ENCODE data around the gene MBLAC2. TPM values are rescaled to one million over a fixed set of nuclear protein-coding genes. Genes with fewer than 3 reads are reported as not detected.

The MBLAC2 gene
- total RNA-seq, 1 experiment from 2014 or later = 18.0 TPM

GRCh38 chr5:90438100-90438499 lies 36.5 kb downstream of the MBLAC2 start:
- peak; percentile 26 for DNase-seq
- Histone ChIP-seq H2AFZ (ENCODE audit: low read length) (no peak overlapping the region), H3K4me2 (ENCODE audit: low read depth, low read length, poor library complexity, severe bottlenecking) (no peak overlapping the region), H3K4me1 (ENCODE audit: low read length) (peaks cover 12% of the 10 kb centered on the region), H3K9ac (ENCODE audit: low read length) (no peak overlapping the region), H3K79me2 (ENCODE audit: low read length) (no peaks in the 10 kb centered on the region), H3K9me2 (replicated peaks; ENCODE audit: insufficient read depth, low read length) (no peaks in the 10 kb centered on the region), H3K9me3 (ENCODE audit: low read length) (no peaks in the 10 kb centered on the region), H3K27ac (ENCODE audit: low read length) (no peak overlapping the region), H3K27me3 (ENCODE audit: low read length) (no peaks in the 10 kb centered on the region), H4K20me1 (ENCODE audit: insufficient read depth, low read depth, low read length) (no peaks in the 10 kb centered on the region), H3K36me3 (ENCODE audit: insufficient read depth, low read length) (no peaks in the 10 kb centered on the region), H3K4me3 (ENCODE audit: low read length) (no peak overlapping the region)

- Histone ChIP-seq H3K9me3 (ENCODE audit: low read length) (no peaks in the 10 kb centered on the region), H3K4me1 (ENCODE audit: low read length) (peaks cover 12% of the 10 kb centered on the region), H3K36me3 (ENCODE audit: insufficient read depth, low read length) (no peaks in the 10 kb centered on the region), H2AFZ (ENCODE audit: low read length) (no peak overlapping the region), H3K27ac (ENCODE audit: low read length) (no peak overlapping the region), H3K4me2 (ENCODE audit: low read depth, low read length, poor library complexity, severe bottlenecking) (no peak overlapping the region), H4K20me1 (ENCODE audit: insufficient read depth, low read depth, low read length) (no peaks in the 10 kb centered on the region), H3K9me2 (replicated peaks; ENCODE audit: insufficient read depth, low read length) (no peaks in the 10 kb centered on the region), H3K9ac (ENCODE audit: low read length) (no peak overlapping the region), H3K79me2 (ENCODE audit: low read length) (no peaks in the 10 kb centered on the region), H3K27me3 (ENCODE audit: low read length) (no peaks in the 10 kb centered on the region), H3K4me3 (ENCODE audit: low read length) (no peak overlapping the region)
- DNase-seq = no peak
Observed at GRCh38 chr5:90437663-90438062, 36.9 kb downstream of the MBLAC2 start.

- Histone ChIP-seq H3K4me2 (ENCODE audit: low read depth, low read length, poor library complexity, severe bottlenecking) (no peak overlapping the region), H3K36me3 (ENCODE audit: insufficient read depth, low read length) (no peaks in the 10 kb centered on the region), H3K79me2 (ENCODE audit: low read length) (no peaks in the 10 kb centered on the region), H3K9me2 (replicated peaks; ENCODE audit: insufficient read depth, low read length) (no peaks in the 10 kb centered on the region), H3K9ac (ENCODE audit: low read length) (no peak overlapping the region), H3K9me3 (ENCODE audit: low read length) (no peaks in the 10 kb centered on the region), H4K20me1 (ENCODE audit: insufficient read depth, low read depth, low read length) (no peaks in the 10 kb centered on the region), H3K27me3 (ENCODE audit: low read length) (no peaks in the 10 kb centered on the region), H2AFZ (ENCODE audit: low read length) (0 out of 2 replicates have a peak overlapping the region, but pooled peaks have one; percentile 64), H3K27ac (ENCODE audit: low read length) (no peak overlapping the region), H3K4me1 (ENCODE audit: low read length) (no peaks in the 10 kb centered on the region), H3K4me3 (ENCODE audit: low read length) (no peak overlapping the region)
- peak; percentile 89 for DNase-seq
Observed at GRCh38 chr5:90434116-90434714, 40.4 kb downstream of the MBLAC2 start.

- no peaks in the 10 kb centered on the region for H4K20me1 ChIP-seq (ENCODE audit: insufficient read depth, low read depth, low read length)
Observed at GRCh38 chr5:90424245-90424644, 50.3 kb downstream of the MBLAC2 start.

GRCh38 chr5:90421136-90421535 lies 53.4 kb downstream of the MBLAC2 start:
- no peaks in the 10 kb centered on the region for H3K36me3 ChIP-seq (ENCODE audit: insufficient read depth, low read length)
- H3K27me3 ChIP-seq (ENCODE audit: low read length) = no peaks in the 10 kb centered on the region
- H3K9me2 ChIP-seq (replicated peaks; ENCODE audit: insufficient read depth, low read length) = no peaks in the 10 kb centered on the region
- no peaks in the 10 kb centered on the region for H3K79me2 ChIP-seq (ENCODE audit: low read length)
- no peaks in the 10 kb centered on the region for H3K9me3 ChIP-seq (ENCODE audit: low read length)
- no peak overlapping the region for H3K27ac ChIP-seq (ENCODE audit: low read length)
- no peak overlapping the region for H2AFZ ChIP-seq (ENCODE audit: low read length)
- H3K9ac ChIP-seq (ENCODE audit: low read length) = no peak overlapping the region
- no peak overlapping the region for H3K4me2 ChIP-seq (ENCODE audit: low read depth, low read length, poor library complexity, severe bottlenecking)
- no peak overlapping the region for H3K4me3 ChIP-seq (ENCODE audit: low read length)
- no peaks in the 10 kb centered on the region for H3K4me1 ChIP-seq (ENCODE audit: low read length)
- peak; percentile 55 for DNase-seq
- no peaks in the 10 kb centered on the region for H4K20me1 ChIP-seq (ENCODE audit: insufficient read depth, low read depth, low read length)

More at GRCh38 chr5:90424245-90424644, 50.3 kb downstream of the MBLAC2 start:
- Histone ChIP-seq H3K27me3 (ENCODE audit: low read length) (no peaks in the 10 kb centered on the region), H2AFZ (ENCODE audit: low read length) (no peak overlapping the region), H3K9me3 (ENCODE audit: low read length) (no peaks in the 10 kb centered on the region), H3K4me1 (ENCODE audit: low read length) (no peaks in the 10 kb centered on the region), H3K27ac (ENCODE audit: low read length) (no peak overlapping the region), H3K9ac (ENCODE audit: low read length) (no peak overlapping the region), H3K36me3 (ENCODE audit: insufficient read depth, low read length) (no peaks in the 10 kb centered on the region), H3K79me2 (ENCODE audit: low read length) (no peaks in the 10 kb centered on the region), H3K4me2 (ENCODE audit: low read depth, low read length, poor library complexity, severe bottlenecking) (no peak overlapping the region), H3K4me3 (ENCODE audit: low read length) (no peak overlapping the region), H3K9me2 (replicated peaks; ENCODE audit: insufficient read depth, low read length) (no peaks in the 10 kb centered on the region)
- no peak for DNase-seq

GRCh38 chr5:90418214-90418613 lies 56.4 kb downstream of the MBLAC2 start:
- Histone ChIP-seq H4K20me1 (ENCODE audit: insufficient read depth, low read depth, low read length) (no peaks in the 10 kb centered on the region), H3K9me2 (replicated peaks; ENCODE audit: insufficient read depth, low read length) (no peaks in the 10 kb centered on the region), H3K4me3 (ENCODE audit: low read length) (no peak overlapping the region), H3K79me2 (ENCODE audit: low read length) (no peaks in the 10 kb centered on the region), H3K36me3 (ENCODE audit: insufficient read depth, low read length) (no peaks in the 10 kb centered on the region), H2AFZ (ENCODE audit: low read length) (no peak overlapping the region), H3K9ac (ENCODE audit: low read length) (no peak overlapping the region), H3K27ac (ENCODE audit: low read length) (no peak overlapping the region), H3K27me3 (ENCODE audit: low read length) (no peaks in the 10 kb centered on the region), H3K9me3 (ENCODE audit: low read length) (no peaks in the 10 kb centered on the region), H3K4me1 (ENCODE audit: low read length) (no peaks in the 10 kb centered on the region), H3K4me2 (ENCODE audit: low read depth, low read length, poor library complexity, severe bottlenecking) (no peak overlapping the region)
- DNase-seq = no peak

GRCh38 chr5:90410178-90410762 lies 64.3 kb downstream of the MBLAC2 start:
- Histone ChIP-seq H2AFZ (ENCODE audit: low read length) (peak overlapping the region; percentile 82), H3K9me2 (replicated peaks; ENCODE audit: insufficient read depth, low read length) (no peaks in the 10 kb centered on the region), H3K4me2 (ENCODE audit: low read depth, low read length, poor library complexity, severe bottlenecking) (peak overlapping the region; percentile 97), H3K9ac (ENCODE audit: low read length) (peak overlapping the region; percentile 92), H3K27me3 (ENCODE audit: low read length) (no peaks in the 10 kb centered on the region), H3K27ac (ENCODE audit: low read length) (peak overlapping the region; percentile 58), H3K9me3 (ENCODE audit: low read length) (no peaks in the 10 kb centered on the region), H3K36me3 (ENCODE audit: insufficient read depth, low read length) (peaks cover 19% of the 10 kb centered on the region; the same call in 1 of the 2 replicates), H3K4me1 (ENCODE audit: low read length) (peaks cover 37% of the 10 kb centered on the region), H4K20me1 (ENCODE audit: insufficient read depth, low read depth, low read length) (no peaks in the 10 kb centered on the region), H3K4me3 (ENCODE audit: low read length) (peak overlapping the region; percentile 72), H3K79me2 (ENCODE audit: low read length) (peaks cover 43% of the 10 kb centered on the region)
- peak; percentile 67 for DNase-seq

GRCh38 chr5:90409318-90410177 lies 65.0 kb downstream of the MBLAC2 start, which contains the start of gene CETN3:
Gene CETN3, minus strand, starts transcription at chr5:90409756. Its CDS starts 95 bp downstream, at chr5:90409661.
- Histone ChIP-seq H2AFZ (ENCODE audit: low read length) (peak within 1 kb of the TSS; percentile 82), H3K9me2 (replicated peaks; ENCODE audit: insufficient read depth, low read length) (no peaks in the 10 kb centered on the region), H3K4me1 (ENCODE audit: low read length) (peaks cover 37% of the 10 kb centered on the region), H3K79me2 (ENCODE audit: low read length) (peaks cover 49% of the 10 kb centered on the region), H3K4me3 (ENCODE audit: low read length) (peak within 1 kb of the TSS; percentile 92), H3K27me3 (ENCODE audit: low read length) (no peaks in the 10 kb centered on the region), H3K9me3 (ENCODE audit: low read length) (no peaks in the 10 kb centered on the region), H3K4me2 (ENCODE audit: low read depth, low read length, poor library complexity, severe bottlenecking) (peak within 1 kb of the TSS; percentile 97), H3K36me3 (ENCODE audit: insufficient read depth, low read length) (peaks cover 25% of the 10 kb centered on the region; the same call in 1 of the 2 replicates), H3K27ac (ENCODE audit: low read length) (peak within 1 kb of the TSS; percentile 91), H4K20me1 (ENCODE audit: insufficient read depth, low read depth, low read length) (no peaks in the 10 kb centered on the region), H3K9ac (ENCODE audit: low read length) (peak within 1 kb of the TSS; percentile 97)
- DNase-seq = peak; percentile 97
